Lower leg skin (tissue), 3 donors: ENCODE results near the gene GHR.

Experiments used
- POLR2A ChIP-seq, 2 donors: fragments of 450-650 bp; IDR thresholded peaks; one replicate each; pipeline ENCODE4 v1.6.1; 2016 to 2017; ENCODE audit warnings: antibody characterized with exemption in 2 of 2, mild to moderate bottlenecking in 1 of 2, moderate library complexity in 1 of 2
- TF ChIP-seq, protein P1 (sequence below), 3 donors: fragments of 450-650 bp; IDR thresholded peaks; one replicate each; pipeline ENCODE4 v1.5.1; 2016; ENCODE audit warnings: antibody characterized with exemption in 3 of 3, mild to moderate bottlenecking in 3 of 3, moderate library complexity in 2 of 3

DNA sequence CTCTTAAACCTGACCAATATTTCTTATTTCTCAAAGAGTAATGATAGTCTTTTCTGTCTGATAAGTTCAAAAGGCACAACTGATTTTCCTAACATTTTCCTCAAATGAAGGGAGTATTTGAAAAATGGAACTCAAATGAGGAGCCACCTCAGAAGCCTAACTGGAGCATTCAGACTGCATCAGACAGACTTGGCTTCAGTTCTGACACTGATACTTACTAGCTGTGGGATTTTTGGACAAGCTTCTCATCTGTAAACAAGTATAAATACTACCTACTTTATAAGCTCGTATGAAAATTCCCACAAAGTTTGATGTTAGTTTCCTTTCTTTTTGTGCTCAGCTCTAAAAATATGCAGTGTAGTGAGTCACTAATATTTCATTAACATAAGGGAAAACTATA is 225.7 kb downstream of the GHR start:
- TF ChIP-seq, protein P1, sequence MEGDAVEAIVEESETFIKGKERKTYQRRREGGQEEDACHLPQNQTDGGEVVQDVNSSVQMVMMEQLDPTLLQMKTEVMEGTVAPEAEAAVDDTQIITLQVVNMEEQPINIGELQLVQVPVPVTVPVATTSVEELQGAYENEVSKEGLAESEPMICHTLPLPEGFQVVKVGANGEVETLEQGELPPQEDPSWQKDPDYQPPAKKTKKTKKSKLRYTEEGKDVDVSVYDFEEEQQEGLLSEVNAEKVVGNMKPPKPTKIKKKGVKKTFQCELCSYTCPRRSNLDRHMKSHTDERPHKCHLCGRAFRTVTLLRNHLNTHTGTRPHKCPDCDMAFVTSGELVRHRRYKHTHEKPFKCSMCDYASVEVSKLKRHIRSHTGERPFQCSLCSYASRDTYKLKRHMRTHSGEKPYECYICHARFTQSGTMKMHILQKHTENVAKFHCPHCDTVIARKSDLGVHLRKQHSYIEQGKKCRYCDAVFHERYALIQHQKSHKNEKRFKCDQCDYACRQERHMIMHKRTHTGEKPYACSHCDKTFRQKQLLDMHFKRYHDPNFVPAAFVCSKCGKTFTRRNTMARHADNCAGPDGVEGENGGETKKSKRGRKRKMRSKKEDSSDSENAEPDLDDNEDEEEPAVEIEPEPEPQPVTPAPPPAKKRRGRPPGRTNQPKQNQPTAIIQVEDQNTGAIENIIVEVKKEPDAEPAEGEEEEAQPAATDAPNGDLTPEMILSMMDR (IDR thresholded peaks at IDR 0.05) = no peak
- no peak for TF ChIP-seq POLR2A (IDR thresholded peaks at IDR 0.05)
